NCI-H2029 treated with DMSO at 0.1 percent for 48 hours (cell line): ENCODE measurements around the gene RCOR1.
"Not testable (repeated sequence)": the region's sequence is repeated elsewhere in the genome, so short reads cannot be mapped to it uniquely, and the experiment has no call there.

ENCODE experiments used
- DNase-seq: peaks from one replicate; lab custom pipeline; 2025; lab: John Stamatoyannopoulos, UW

The RCOR1 gene

GRCh38 chr14:102593061-102593824 is 794 bp downstream of the RCOR1 start:
- no peak for DNase-seq

GRCh38 chr14:102593825-102594137 is 1.3 kb downstream of the RCOR1 start:
- DNase-seq, result no peak

GRCh38 chr14:102594514-102595175 is 2.2 kb downstream of the RCOR1 start:
- peak; percentile 6 for DNase-seq

GRCh38 chr14:102601378-102601925 is 9.0 kb downstream of the RCOR1 start:
- no peak for DNase-seq

- no peak for DNase-seq
These were observed 10.2 kb downstream of the RCOR1 start for GRCh38 chr14:102602421-102603292.

GRCh38 chr14:102603293-102603907 is 11.0 kb downstream of the RCOR1 start:
- no peak for DNase-seq

- no peak for DNase-seq
These were observed 11.7 kb downstream of the RCOR1 start for GRCh38 chr14:102604183-102604582.

GRCh38 chr14:102605029-102605428 is 12.6 kb downstream of the RCOR1 start:
- no peak for DNase-seq

- DNase-seq, result no peak
These were observed 13.8 kb downstream of the RCOR1 start for GRCh38 chr14:102606296-102606695.

- DNase-seq, result no peak
These were observed 15.6 kb downstream of the RCOR1 start for GRCh38 chr14:102608064-102608446.

GRCh38 chr14:102610968-102611811 is 18.7 kb downstream of the RCOR1 start:
- DNase-seq, result no peak

GRCh38 chr14:102616318-102616717 is 23.9 kb downstream of the RCOR1 start:
- no peak for DNase-seq

GRCh38 chr14:102616799-102617198 is 24.4 kb downstream of the RCOR1 start:
- DNase-seq, result no peak

GRCh38 chr14:102619012-102619411 is 26.6 kb downstream of the RCOR1 start:
- not testable (repeated sequence) for DNase-seq

- DNase-seq, result no peak
These were observed 28.0 kb downstream of the RCOR1 start for GRCh38 chr14:102620413-102620812.

GRCh38 chr14:102622262-102622885 is 29.9 kb downstream of the RCOR1 start:
- no peak for DNase-seq

- DNase-seq, result no peak
These were observed 32.2 kb downstream of the RCOR1 start for GRCh38 chr14:102624666-102625065.

GRCh38 chr14:102625564-102626296 is 33.3 kb downstream of the RCOR1 start:
- DNase-seq, result no peak

GRCh38 chr14:102626530-102626929 is 34.1 kb downstream of the RCOR1 start:
- no peak for DNase-seq

- DNase-seq, result no peak
These were observed 36.6 kb downstream of the RCOR1 start for GRCh38 chr14:102629011-102629444.
